Heart left ventricle (tissue), 13 donors: Measurements from ENCODE around the gene SLBP.

Experiments used
- CTCF ChIP-seq, 12 donors: fragments of 200-600 bp; sonication (generic) in 4 of 12; IDR thresholded peaks; one replicate each; pipeline versions ENCODE4 v1.5.0 to v1.8.0; 2018 to 2022; ENCODE audit warnings: antibody characterized with exemption in 12 of 12, mild to moderate bottlenecking in 5 of 12
- POLR2A ChIP-seq, 2 donors: fragments of 450-650 bp; IDR thresholded peaks; one replicate each; pipeline ENCODE4 v1.6.1; 2017; ENCODE audit warnings: antibody characterized with exemption in 2 of 2, mild to moderate bottlenecking in 2 of 2, moderate library complexity in 2 of 2
- donor health status: ischemic (EF 13 %, LVEDD 7.1; RV severe dilation, severe dysfunction).
- donor health status: DM: no; HTN: yes; CAD: no.
- donor health status: DM: no; HTN: no; CAD: no.
- donor health status: ischemic (EF 25% LVEDD 6.9; RV normal size, moderate dysfunction).
- donor health status: ischemic (EF 25% LVEDD 5.7; RV mildly dilated, moderate dysfunction).
- donor health status: ischemic (EF 35%, LVEDD 5.7; RV mildly dilated, moderate dysfunction).
- donor health status: nonischemic (EF 11% LVEDD 7.7; RV severe dilation, severe dysfunction).
- donor health status: DM: yes; HTN: yes; CAD: no.
- donor health status: PGD.
- donor health status: ischemic (EF 29% LVEDD 5.4; RV normal size, mild dysfunction).
- donor health status: nonischemic (EF 23%, LVEDD 6.1; RV moderate dilation, normal function).

- TF ChIP-seq CTCF (IDR thresholded peaks at IDR 0.05) (no peak), POLR2A (IDR thresholded peaks at IDR 0.05) (no peak)
These were observed 9.8 kb upstream of the SLBP start for GRCh38 chr4:1721666-1722550.
